LNCaP clone FGC (cell line): ENCODE data around the gene RCAN1.

Source experiments
- DNase-seq: peaks from one replicate; pipeline ENCODE4 v3.0.0-alpha.2; 2011; ENCODE audit warnings: low read depth
- H3K4me3 ChIP-seq: 2 replicates; pipeline ENCODE4 v1.5.1; 2011; ENCODE audit warnings: mild to moderate bottlenecking, low read depth, low read length, control low read depth
- TF ChIP-seq, protein P1 (sequence below): IDR thresholded peaks from 2 replicates; pipeline ENCODE4 v1.5.1; 2012; ENCODE audit warnings: mild to moderate bottlenecking; ENCODE audit not compliant: control insufficient read depth, insufficient read depth; ENCODE audit errors: extremely low read depth

RCAN1 gene

DNA sequence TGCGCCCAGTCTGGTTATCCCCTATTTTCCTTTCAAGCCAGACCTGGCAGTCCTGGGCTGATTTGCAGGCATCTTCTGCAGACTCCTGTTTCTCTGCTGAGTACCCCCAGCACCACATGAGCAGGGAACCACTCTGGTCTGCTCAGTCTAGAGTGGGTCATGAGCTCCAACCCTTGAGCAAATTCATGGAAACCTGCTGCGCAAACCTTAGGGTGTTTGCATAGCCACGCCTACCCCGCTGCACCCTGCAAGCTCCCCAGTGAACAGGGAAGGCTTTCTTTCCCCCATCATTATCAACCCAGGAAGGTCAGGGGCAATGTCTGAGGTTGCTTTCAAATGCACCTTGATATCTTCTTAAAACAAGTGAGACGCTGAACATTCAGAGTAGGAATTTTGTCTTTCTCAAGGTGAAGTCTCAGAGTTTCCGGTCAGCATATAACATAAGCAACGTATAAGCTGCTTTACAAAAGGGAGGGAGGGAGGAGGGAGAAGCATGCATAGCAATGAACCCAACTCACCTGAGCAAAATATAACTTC, 91.8 kb downstream of the RCAN1 start:
- TF ChIP-seq, protein P1, sequence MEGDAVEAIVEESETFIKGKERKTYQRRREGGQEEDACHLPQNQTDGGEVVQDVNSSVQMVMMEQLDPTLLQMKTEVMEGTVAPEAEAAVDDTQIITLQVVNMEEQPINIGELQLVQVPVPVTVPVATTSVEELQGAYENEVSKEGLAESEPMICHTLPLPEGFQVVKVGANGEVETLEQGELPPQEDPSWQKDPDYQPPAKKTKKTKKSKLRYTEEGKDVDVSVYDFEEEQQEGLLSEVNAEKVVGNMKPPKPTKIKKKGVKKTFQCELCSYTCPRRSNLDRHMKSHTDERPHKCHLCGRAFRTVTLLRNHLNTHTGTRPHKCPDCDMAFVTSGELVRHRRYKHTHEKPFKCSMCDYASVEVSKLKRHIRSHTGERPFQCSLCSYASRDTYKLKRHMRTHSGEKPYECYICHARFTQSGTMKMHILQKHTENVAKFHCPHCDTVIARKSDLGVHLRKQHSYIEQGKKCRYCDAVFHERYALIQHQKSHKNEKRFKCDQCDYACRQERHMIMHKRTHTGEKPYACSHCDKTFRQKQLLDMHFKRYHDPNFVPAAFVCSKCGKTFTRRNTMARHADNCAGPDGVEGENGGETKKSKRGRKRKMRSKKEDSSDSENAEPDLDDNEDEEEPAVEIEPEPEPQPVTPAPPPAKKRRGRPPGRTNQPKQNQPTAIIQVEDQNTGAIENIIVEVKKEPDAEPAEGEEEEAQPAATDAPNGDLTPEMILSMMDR: no peak
- DNase-seq: no peak
- H3K4me3 ChIP-seq: no peak overlapping the region

DNA sequence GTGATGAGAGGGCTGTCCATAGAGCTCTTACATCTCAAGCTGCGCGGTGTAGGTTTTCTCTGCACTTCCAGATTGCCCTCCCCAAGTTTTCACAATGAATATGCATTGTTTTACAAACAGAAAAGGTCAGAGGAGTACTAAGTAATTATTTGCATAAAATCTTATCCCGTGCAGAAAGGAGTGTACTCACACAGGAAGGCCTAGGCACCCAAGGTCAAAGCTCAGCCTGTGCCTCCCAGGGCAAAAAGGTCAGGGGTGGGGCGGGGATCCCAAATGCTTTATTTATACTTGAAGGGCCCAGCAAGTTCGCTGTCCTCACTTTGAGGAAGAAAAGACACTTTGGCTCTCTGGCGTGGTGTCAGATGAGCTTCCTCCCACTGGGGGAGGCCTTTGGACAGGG, 92.6 kb downstream of the RCAN1 start:
- DNase-seq: no peak
- TF ChIP-seq, protein P1: no peak
- H3K4me3 ChIP-seq: no peak overlapping the region

DNA sequence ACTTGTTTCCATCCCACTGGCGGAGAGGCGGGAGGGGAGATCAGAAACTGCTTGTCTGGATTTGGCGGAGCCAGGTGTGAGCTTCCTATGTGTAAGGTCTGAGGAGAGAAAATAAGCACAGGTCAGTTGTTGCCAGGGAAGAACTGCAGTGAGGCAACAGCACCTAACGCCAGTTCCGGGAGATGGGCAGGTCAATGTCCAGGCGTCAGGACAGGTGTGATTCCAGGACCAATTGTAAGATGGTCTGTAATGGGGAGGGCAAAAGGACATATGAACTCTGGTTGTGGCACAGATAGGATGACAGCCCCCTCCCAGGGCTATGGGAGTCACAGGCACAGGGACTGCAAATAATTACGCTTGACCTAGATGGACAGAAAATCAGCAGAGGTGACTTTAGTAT, 93.4 kb downstream of the RCAN1 start:
- no peak overlapping the region for H3K4me3 ChIP-seq
- TF ChIP-seq, protein P1: no peak
- no peak for DNase-seq

DNA sequence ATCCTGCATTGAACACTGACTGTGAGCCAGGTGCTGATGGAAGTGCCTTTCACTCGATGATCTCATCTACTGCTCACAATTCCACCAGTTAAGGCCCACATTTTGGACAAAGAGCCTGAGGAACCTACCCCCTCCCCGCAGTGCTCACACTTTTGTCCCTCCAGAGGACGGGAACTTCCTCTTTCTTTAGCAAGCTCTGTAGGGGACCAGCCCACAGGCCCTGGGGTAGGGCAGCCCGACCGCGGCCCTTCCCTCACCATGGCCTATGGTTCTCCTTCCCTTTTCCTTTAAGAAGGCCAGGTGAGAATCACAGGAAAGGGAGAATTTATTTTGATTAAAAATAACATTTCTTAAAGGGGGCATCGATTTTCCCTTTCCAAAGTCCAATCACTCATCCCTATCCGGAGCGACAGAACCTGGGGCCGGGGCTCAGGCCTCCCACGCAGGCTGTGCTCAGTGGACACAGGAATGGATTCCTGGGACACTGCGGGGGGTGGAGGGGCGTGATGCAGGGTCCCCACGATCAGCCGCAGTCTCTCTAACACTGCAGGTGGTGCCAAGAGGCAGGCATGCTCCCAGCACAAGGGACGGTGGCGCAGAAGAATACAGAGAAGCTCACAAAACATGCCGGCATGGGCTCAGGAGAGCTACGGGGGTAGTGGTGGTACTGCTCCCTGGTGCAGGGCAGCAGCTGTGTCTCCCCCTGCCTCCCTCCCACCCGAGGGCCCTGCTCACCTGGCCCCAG, 94.0 kb downstream of the RCAN1 start:
- TF ChIP-seq, protein P1: no peak
- no peak overlapping the region for H3K4me3 ChIP-seq
- no peak for DNase-seq

DNA sequence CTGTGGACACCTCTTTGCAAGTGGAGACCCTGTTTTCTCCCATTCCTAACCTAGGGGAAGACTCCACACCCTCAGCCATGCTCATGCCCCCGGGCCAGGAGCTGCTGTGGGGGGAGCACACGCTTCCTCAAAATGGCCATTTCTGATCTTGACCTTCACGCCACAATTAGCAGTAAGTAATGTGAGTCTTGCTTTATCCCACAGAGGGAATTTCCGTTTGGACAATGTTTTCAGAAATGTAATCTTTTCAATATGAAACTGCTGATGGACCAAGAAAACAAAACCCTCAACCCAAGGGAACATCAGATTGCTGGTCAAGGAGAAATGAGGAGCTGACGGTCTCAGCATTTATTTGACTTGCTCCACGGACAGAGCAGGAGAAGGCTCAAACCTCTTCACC, 94.6 kb downstream of the RCAN1 start:
- no peak overlapping the region for H3K4me3 ChIP-seq
- TF ChIP-seq, protein P1: no peak
- DNase-seq: no peak

- DNase-seq: no peak
- TF ChIP-seq, protein P1: no peak
- H3K4me3 ChIP-seq: no peak overlapping the region
Measured at GRCh38 chr21:34519694-34520093, 95.2 kb downstream of the RCAN1 start.

- TF ChIP-seq, protein P1: no peak
- DNase-seq: no peak
- H3K4me3 ChIP-seq: no peak overlapping the region
Measured at GRCh38 chr21:34519016-34519415, 95.9 kb downstream of the RCAN1 start.
